H1 (cell line): ENCODE data around the gene LANCL1. TPM values are rescaled to one million over a fixed set of nuclear protein-coding genes. Genes with fewer than 3 reads are reported as not detected.

Source experiments
- CTCF ChIA-PET: fragments of 300-600 bp; sonication (Branson Sonifier 250); formaldehyde crosslinking; loops from one replicate; lab custom pipeline; 2021; ENCODE audit not compliant: partially characterized antibody; lab: Charles Lee
- POLR2A ChIA-PET: fragments of 300-600 bp; sonication (Branson Sonifier 250); formaldehyde crosslinking; loops from one replicate; lab custom pipeline; 2021; ENCODE audit warnings: inconsistent platforms; ENCODE audit not compliant: partially characterized antibody; lab: Charles Lee
- DNase-seq, 2 experiments: peaks; one replicate each; pipeline versions ENCODE4 v3.0.0 to v3.0.0-alpha.2; 2010 to 2022; ENCODE audit warnings: low spot score in 2 of 2, low read depth in 1 of 2, mixed read lengths in 1 of 2
- FAIRE-seq: peaks from 2 replicates; lab custom pipeline; 2011; peaks lifted over from hg19 to GRCh38; lab: Jason Lieb, UNC
- H2AFZ ChIP-seq: 2 replicates; pipeline ENCODE4 v1.8.1; 2012; ENCODE audit warnings: low read length, inconsistent platforms
- H2AK5ac ChIP-seq: 2 replicates; pipeline ENCODE4 v1.6.1; 2013; ENCODE audit warnings: low read depth, low read length
- H2BK120ac ChIP-seq: replicated peaks from 2 replicates; pipeline ENCODE3; 2013; ENCODE audit warnings: low read depth, low read length, inconsistent platforms
- H2BK12ac ChIP-seq: 2 replicates; pipeline ENCODE4 v1.6.1; 2013; ENCODE audit warnings: low read depth, low read length
- H2BK15ac ChIP-seq: 2 replicates; pipeline ENCODE4 v1.6.1; 2013; ENCODE audit warnings: low read length
- H2BK20ac ChIP-seq: 2 replicates; pipeline ENCODE4 v1.6.1; 2013; ENCODE audit warnings: low read length
- H2BK5ac ChIP-seq: 2 replicates; pipeline ENCODE4 v1.6.1; 2013; ENCODE audit warnings: low read depth, low read length
- H3K14ac ChIP-seq: 2 replicates; pipeline ENCODE4 v1.6.1; 2013; ENCODE audit warnings: inconsistent platforms; ENCODE audit not compliant: insufficient read length
- H3K18ac ChIP-seq: 2 replicates; pipeline ENCODE4 v1.6.1; 2013; ENCODE audit warnings: low read length; ENCODE audit errors: extremely low read depth
- H3K23ac ChIP-seq: 2 replicates; pipeline ENCODE4 v1.6.1; 2013; ENCODE audit warnings: inconsistent platforms; ENCODE audit not compliant: insufficient read length
- H3K23me2 ChIP-seq: 2 replicates; pipeline ENCODE4 v1.6.1; 2013; ENCODE audit warnings: low read depth, low read length
- H3K27ac ChIP-seq: 2 replicates; pipeline ENCODE4 v1.6.1; 2011; ENCODE audit warnings: low read depth, low read length, inconsistent platforms
- H3K27me3 ChIP-seq, 4 experiments: replicated peaks in 1 of 4; 1 replicate in 1 of 4; 2 replicates in 3 of 4; pipeline versions ENCODE4 v1.6.1 to v1.8.1; 2011 to 2013; ENCODE audit warnings: low read length in 3 of 4, mild to moderate bottlenecking in 3 of 4, inconsistent platforms in 2 of 4, mixed read lengths in 2 of 4, moderate library complexity in 1 of 4; ENCODE audit not compliant: control insufficient read depth in 3 of 4, insufficient read depth in 3 of 4; ENCODE audit errors: extremely low read depth in 1 of 4
- H3K36me3 ChIP-seq, 4 experiments: 2 replicates each; pipeline versions ENCODE4 v1.6.1 to v1.8.1; 2011 to 2013; ENCODE audit warnings: mild to moderate bottlenecking in 4 of 4, low read length in 3 of 4, moderate library complexity in 2 of 4, control low read depth in 1 of 4, inconsistent platforms in 1 of 4; ENCODE audit not compliant: insufficient read depth in 4 of 4, control insufficient read depth in 2 of 4
- H3K4ac ChIP-seq: replicated peaks from 2 replicates; pipeline ENCODE3; 2013; ENCODE audit warnings: low read length, low read depth, mixed read lengths, inconsistent platforms; ENCODE audit not compliant: insufficient read length
- H3K4me1 ChIP-seq, 4 experiments: replicated peaks in 1 of 4; 1 replicate in 1 of 4; 2 replicates in 3 of 4; pipeline versions ENCODE4 v1.6.1 to v1.8.1; 2011 to 2013; ENCODE audit warnings: low read length in 3 of 4, inconsistent platforms in 2 of 4, mixed read lengths in 1 of 4; ENCODE audit not compliant: insufficient read depth in 4 of 4, control insufficient read depth in 3 of 4
- H3K4me2 ChIP-seq, 2 experiments: 2 replicates each; pipeline versions ENCODE4 v1.6.1 to v1.8.1; 2011 to 2013; ENCODE audit warnings: low read depth in 2 of 2, low read length in 2 of 2, control low read depth in 1 of 2, inconsistent platforms in 1 of 2, mild to moderate bottlenecking in 1 of 2; ENCODE audit not compliant: insufficient read depth in 1 of 2
- H3K4me3 ChIP-seq, 4 experiments: fragments of 200-600, 300-600 bp in 1 of 4; sonication (generic), shearing (Covaris generic), sonication (Bioruptor Twin) in 1 of 4; 2 replicates each; pipeline versions ENCODE4 v1.5.1 to v1.8.1; 2011 to 2016; ENCODE audit warnings: low read length in 4 of 4, low read depth in 3 of 4, control low read depth in 2 of 4, inconsistent platforms in 2 of 4, mild to moderate bottlenecking in 2 of 4, mixed read lengths in 1 of 4, moderate library complexity in 1 of 4; ENCODE audit not compliant: insufficient read depth in 2 of 4; ENCODE audit errors: extremely low read depth in 1 of 4
- H3K56ac ChIP-seq: replicated peaks from 2 replicates; pipeline ENCODE3; 2013; ENCODE audit warnings: low read depth, mild to moderate bottlenecking, mixed read lengths, low read length, inconsistent platforms; ENCODE audit not compliant: insufficient read length
- H3K79me1 ChIP-seq: 2 replicates; pipeline ENCODE4 v1.6.1; 2013; ENCODE audit warnings: low read depth, low read length, control low read depth
- H3K79me2 ChIP-seq, 2 experiments: 2 replicates each; pipeline versions ENCODE4 v1.6.1 to v1.8.1; 2012 to 2013; ENCODE audit warnings: low read length in 2 of 2, mild to moderate bottlenecking in 2 of 2, inconsistent platforms in 1 of 2; ENCODE audit not compliant: insufficient read depth in 2 of 2, control insufficient read depth in 1 of 2
- H3K9ac ChIP-seq, 4 experiments: replicated peaks in 1 of 4; 1 replicate in 1 of 4; 2 replicates in 3 of 4; pipeline versions ENCODE4 v1.6.1 to v1.8.1; 2011 to 2013; ENCODE audit warnings: low read depth in 3 of 4, low read length in 3 of 4, control low read depth in 2 of 4, mild to moderate bottlenecking in 2 of 4, moderate library complexity in 2 of 4, inconsistent platforms in 1 of 4; ENCODE audit errors: extremely low read depth in 1 of 4
- H3K9me3 ChIP-seq, 2 experiments: 2 replicates each; pipeline versions ENCODE4 v1.6.1 to v1.8.1; 2012 to 2013; ENCODE audit warnings: mild to moderate bottlenecking in 2 of 2, moderate library complexity in 2 of 2, control low read depth in 1 of 2, inconsistent platforms in 1 of 2, low read depth in 1 of 2, low read length in 1 of 2, mixed read lengths in 1 of 2; ENCODE audit not compliant: insufficient read depth in 2 of 2
- H4K20me1 ChIP-seq, 2 experiments: replicated peaks in 1 of 2; 2 replicates each; pipeline versions ENCODE3 to v1.8.1; 2011 to 2013; ENCODE audit warnings: inconsistent platforms in 2 of 2, low read length in 2 of 2, mild to moderate bottlenecking in 1 of 2; ENCODE audit not compliant: insufficient read depth in 2 of 2, control insufficient read depth in 1 of 2
- H4K5ac ChIP-seq: 2 replicates; pipeline ENCODE4 v1.6.1; 2013; ENCODE audit warnings: low read length, low read depth, mixed read lengths, inconsistent platforms; ENCODE audit not compliant: insufficient read length
- H4K8ac ChIP-seq: 2 replicates; pipeline ENCODE4 v1.8.0; 2013; ENCODE audit warnings: mild to moderate bottlenecking, moderate library complexity, low read length, inconsistent platforms; ENCODE audit not compliant: insufficient read depth; ENCODE audit errors: extremely low read depth
- H4K91ac ChIP-seq: replicated peaks from 2 replicates; pipeline ENCODE3; 2013; ENCODE audit warnings: low read length, mixed read lengths, inconsistent platforms; ENCODE audit not compliant: insufficient read length
- CBX8 ChIP-seq: fragments of 300-800, 300-1000 bp; sonication (generic); IDR thresholded peaks from 2 replicates; pipeline ENCODE4 v1.7.1; 2016; ENCODE audit warnings: low read depth, low read length, borderline replicate concordance
- CTBP2 ChIP-seq: IDR thresholded peaks from 2 replicates; pipeline ENCODE4 v1.7.0; 2011; ENCODE audit warnings: borderline replicate concordance, mild to moderate bottlenecking, moderate library complexity, mixed read lengths, low read length; ENCODE audit not compliant: insufficient read depth, insufficient read length
- JUN ChIP-seq: IDR thresholded peaks from 2 replicates; pipeline ENCODE4 v1.6.1; 2011; ENCODE audit warnings: low read depth, mild to moderate bottlenecking, improper control_type of control experiment, low read length
- KDM5A ChIP-seq: fragments of 200-600 bp; IDR thresholded peaks from 2 replicates; pipeline ENCODE4 v1.7.1; 2012; ENCODE audit warnings: mild to moderate bottlenecking, low read length, inconsistent platforms, mixed read lengths
- POU5F1 ChIP-seq: IDR thresholded peaks from 2 replicates; pipeline ENCODE4 v1.6.1; 2011; ENCODE audit warnings: low read depth, mild to moderate bottlenecking, low read length, moderate library complexity
- SAP30 ChIP-seq: fragments of 300-600 bp; sonication (generic); IDR thresholded peaks from 2 replicates; pipeline ENCODE4 v1.7.1; 2012; ENCODE audit warnings: low read length, moderate library complexity, mild to moderate bottlenecking, inconsistent platforms; ENCODE audit not compliant: insufficient read depth, insufficient replicate concordance
- SP2 ChIP-seq: IDR thresholded peaks from 2 replicates; pipeline ENCODE4 v1.6.1; 2012; ENCODE audit warnings: mild to moderate bottlenecking, low read length, inconsistent platforms
- SP4 ChIP-seq: IDR thresholded peaks from 2 replicates; pipeline ENCODE4 v1.6.1; 2012; ENCODE audit warnings: low read length, inconsistent platforms
- TAF1 ChIP-seq: IDR thresholded peaks from 2 replicates; pipeline ENCODE4 v1.6.1; 2011; ENCODE audit warnings: mild to moderate bottlenecking, low read depth, low read length
- YY1 ChIP-seq: IDR thresholded peaks from 2 replicates; pipeline ENCODE4 v1.6.1; 2011; ENCODE audit warnings: low read depth, mild to moderate bottlenecking, low read length
- WGBS, 2 experiments: shearing (Covaris generic) in 1 of 2; methylation state at CpG; one replicate each; pipeline versions ENCODE4 v1.1.6 to v1.1.7; 2013 to 2015; ENCODE audit warnings: low lambda C conversion rate in 2 of 2, mixed read lengths in 2 of 2, inconsistent platforms in 1 of 2, low coverage in 1 of 2, missing lambda C conversion rate in 1 of 2; ENCODE audit not compliant: insufficient replicate concordance in 2 of 2, insufficient coverage in 1 of 2, insufficient read length in 1 of 2; ENCODE audit errors: extremely low coverage in 1 of 2, missing lambda C conversion rate in 1 of 2; 5-methylcytosine and 5-hydroxymethylcytosine counted together
- polyA plus RNA-seq, 7 experiments: library from polyadenylated mRNA; depleted of rRNA in 3 of 7; stranded (reverse) in 5 of 7; unstranded in 2 of 7; fragments of >200 nt in 5 of 7; fragments of 200-250 nt in 2 of 7; gene quantifications; 1 replicate in 5 of 7; 2 replicates in 1 of 7; 4 replicates in 1 of 7; pipeline versions ENCODE4 v1.2.1 to v1.2.3, GENCODE V29; 2011 to 2013; ENCODE audit warnings: missing spikeins in 2 of 7, mixed read lengths in 2 of 7
- total RNA-seq: library from RNA; stranded (reverse); fragmentation: NEBNext Ultra II Directional; extraction: Animal tissue kit (Norgen Biotek cat#: 25700); gene quantifications from 2 replicates; pipeline ENCODE4 v1.2.1, GENCODE V29; 2021
- TF ChIP-seq, protein P1 (sequence below): IDR thresholded peaks from 2 replicates; pipeline ENCODE4 v1.6.1; 2012; ENCODE audit warnings: inconsistent platforms
- TF ChIP-seq, protein P2 (sequence below): IDR thresholded peaks from 2 replicates; pipeline ENCODE4 v1.6.1; 2011; ENCODE audit warnings: low read depth, mild to moderate bottlenecking, low read length; ENCODE audit not compliant: insufficient read depth
- TF ChIP-seq, protein P3 (sequence below): IDR thresholded peaks from 2 replicates; pipeline ENCODE4 v1.6.1; 2011; ENCODE audit warnings: low read length, improper control_type of control experiment

Gene LANCL1
- total and polyA plus RNA-seq, 2 of the 8 experiments (the other 6 are each of a cell fraction or from before 2014, with no cell fraction given) = 26.2 to 48.7 TPM

GRCh38 chr2:210519594-210519993 is 43.0 kb upstream of the LANCL1 start:
- no peak overlapping the region for H4K91ac ChIP-seq
- no peak overlapping the region for H3K27ac ChIP-seq
- no peak overlapping the region for H2BK5ac ChIP-seq
- H2BK12ac ChIP-seq = no peak overlapping the region
- no peak overlapping the region for H3K4me3 ChIP-seq
- no peak overlapping the region for H2BK15ac ChIP-seq
- no peaks in the 10 kb centered on the region for H3K79me2 ChIP-seq
- no peaks in the 10 kb centered on the region for H4K20me1 ChIP-seq
- H3K4me1 ChIP-seq = no peaks in the 10 kb centered on the region
- H3K4me2 ChIP-seq = no peak overlapping the region
- no peak overlapping the region for H3K56ac ChIP-seq
- H3K79me1 ChIP-seq = no peaks in the 10 kb centered on the region
- H3K4ac ChIP-seq = no peak overlapping the region
- CTCF ChIA-PET = interaction anchor here (1.4 to 2.9 kb wide), 2 partner anchors 16 to 38 kb away, joined by 3 to 11 read pairs; no protein-coding TSS in a partner anchor
- no peak overlapping the region for H3K14ac ChIP-seq
- 90% methylated on average over 5 of the region's 5 CpGs; no CpG with 5 or more reads in 1 of the 2 experiments for WGBS, 2 experiments
- no peak overlapping the region for H2BK20ac ChIP-seq
- POLR2A ChIA-PET = no interaction called here
- no peaks in the 10 kb centered on the region for H3K36me3 ChIP-seq
- FAIRE-seq (no peak), DNase-seq (no peak)
- H3K23ac ChIP-seq = no peak overlapping the region
- no peak overlapping the region for H4K8ac ChIP-seq
- no peaks in the 10 kb centered on the region for H3K23me2 ChIP-seq
- no peak overlapping the region for H2BK120ac ChIP-seq
- H3K9ac ChIP-seq = no peak overlapping the region
- no peaks in the 10 kb centered on the region for H3K9me3 ChIP-seq
- H2AK5ac ChIP-seq = no peak overlapping the region
- H3K18ac ChIP-seq = no peak overlapping the region
- H3K27me3 ChIP-seq = peaks cover 0 to 1% (median 0%) of the 10 kb centered on the region in 4 experiments; a peak in 1 of 7 replicates
- H2AFZ ChIP-seq = no peak overlapping the region
- no peak overlapping the region for H4K5ac ChIP-seq
- TF ChIP-seq YY1 = no peak
- no peak for TF ChIP-seq CTBP2
- no peak for TF ChIP-seq TAF1
- TF ChIP-seq SP2 = no peak
- TF ChIP-seq CBX8 = no peak
- TF ChIP-seq, protein P1, sequence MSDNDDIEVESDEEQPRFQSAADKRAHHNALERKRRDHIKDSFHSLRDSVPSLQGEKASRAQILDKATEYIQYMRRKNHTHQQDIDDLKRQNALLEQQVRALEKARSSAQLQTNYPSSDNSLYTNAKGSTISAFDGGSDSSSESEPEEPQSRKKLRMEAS = no peak
- TF ChIP-seq KDM5A = no peak
- no peak for TF ChIP-seq SAP30
- TF ChIP-seq SP4 = no peak
- TF ChIP-seq JUN = no peak
- TF ChIP-seq, protein P2, sequence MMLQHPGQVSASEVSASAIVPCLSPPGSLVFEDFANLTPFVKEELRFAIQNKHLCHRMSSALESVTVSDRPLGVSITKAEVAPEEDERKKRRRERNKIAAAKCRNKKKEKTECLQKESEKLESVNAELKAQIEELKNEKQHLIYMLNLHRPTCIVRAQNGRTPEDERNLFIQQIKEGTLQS = no peak
- TF ChIP-seq, protein P3, sequence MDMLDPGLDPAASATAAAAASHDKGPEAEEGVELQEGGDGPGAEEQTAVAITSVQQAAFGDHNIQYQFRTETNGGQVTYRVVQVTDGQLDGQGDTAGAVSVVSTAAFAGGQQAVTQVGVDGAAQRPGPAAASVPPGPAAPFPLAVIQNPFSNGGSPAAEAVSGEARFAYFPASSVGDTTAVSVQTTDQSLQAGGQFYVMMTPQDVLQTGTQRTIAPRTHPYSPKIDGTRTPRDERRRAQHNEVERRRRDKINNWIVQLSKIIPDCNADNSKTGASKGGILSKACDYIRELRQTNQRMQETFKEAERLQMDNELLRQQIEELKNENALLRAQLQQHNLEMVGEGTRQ = no peak
- no peak for TF ChIP-seq POU5F1
